Measurements from ENCODE around the gene COX6A2.

Gene COX6A2

GRCh38 chr16:31416371-31416770, 11.8 kb downstream of the COX6A2 start:
- Mint-ChIP-seq H3K4me3 (no peak overlapping the region), H3K4me1 (peaks cover 9 to 15% of the 10 kb centered on the region in 2 donors), H3K27ac (no peak overlapping the region), H3K9me3 (no peaks in the 10 kb centered on the region), H3K36me3 (no peaks in the 10 kb centered on the region), H3K27me3 (peaks cover 35 to 40% of the 10 kb centered on the region in 2 donors)
- no peak for ATAC-seq (replicated peaks)
- DNase-seq, result no peak

- DNase-seq, result no peak
- peaks cover 9 to 11% of the 10 kb centered on the region in 2 donors for H3K4me1 Mint-ChIP-seq
- no peaks in the 10 kb centered on the region for H3K9me3 Mint-ChIP-seq
- H3K36me3 Mint-ChIP-seq, result no peaks in the 10 kb centered on the region
- ATAC-seq (replicated peaks), result no peak
- no peak overlapping the region for H3K4me3 Mint-ChIP-seq
- H3K27me3 Mint-ChIP-seq, result peaks cover 36 to 40% of the 10 kb centered on the region in 2 donors
- H3K27ac Mint-ChIP-seq, result no peak overlapping the region
These were observed 13.5 kb downstream of the COX6A2 start for GRCh38 chr16:31414706-31415105.

GRCh38 chr16:31413943-31414342, 14.2 kb downstream of the COX6A2 start:
- H3K27ac Mint-ChIP-seq, result no peak overlapping the region
- no peaks in the 10 kb centered on the region for H3K36me3 Mint-ChIP-seq
- no peak for DNase-seq
- no peak for ATAC-seq (replicated peaks)
- H3K4me3 Mint-ChIP-seq, result no peak overlapping the region
- H3K27me3 Mint-ChIP-seq, result peaks cover 40 to 41% of the 10 kb centered on the region in 2 donors
- no peaks in the 10 kb centered on the region for H3K9me3 Mint-ChIP-seq
- peaks cover 9 to 11% of the 10 kb centered on the region in 2 donors for H3K4me1 Mint-ChIP-seq

GRCh38 chr16:31413381-31413780, 14.8 kb downstream of the COX6A2 start:
- DNase-seq (no peak), ATAC-seq (replicated peaks) (no peak)
- Mint-ChIP-seq H3K27ac (peak overlapping the region; percentile 4), H3K4me1 (peaks cover 9 to 11% of the 10 kb centered on the region in 2 donors), H3K4me3 (no peak overlapping the region), H3K27me3 (peaks cover 42 to 45% of the 10 kb centered on the region in 2 donors), H3K36me3 (no peaks in the 10 kb centered on the region), H3K9me3 (no peaks in the 10 kb centered on the region)

- no peaks in the 10 kb centered on the region for H3K9me3 Mint-ChIP-seq
- peaks cover 9 to 11% of the 10 kb centered on the region in 2 donors for H3K4me1 Mint-ChIP-seq
- ATAC-seq (replicated peaks) (no peak), DNase-seq (no peak)
- H3K27ac Mint-ChIP-seq, result no peak overlapping the region
- H3K4me3 Mint-ChIP-seq, result no peak overlapping the region
- peaks cover 39 to 43% of the 10 kb centered on the region in 2 donors for H3K27me3 Mint-ChIP-seq
- H3K36me3 Mint-ChIP-seq, result no peaks in the 10 kb centered on the region
These were observed 15.4 kb downstream of the COX6A2 start for GRCh38 chr16:31412750-31413149.

GRCh38 chr16:31411024-31411844, 16.9 kb downstream of the COX6A2 start:
- peaks cover 9 to 11% of the 10 kb centered on the region in 2 donors for H3K4me1 Mint-ChIP-seq
- no peaks in the 10 kb centered on the region for H3K36me3 Mint-ChIP-seq
- H3K4me3 Mint-ChIP-seq, result no peak overlapping the region
- no peaks in the 10 kb centered on the region for H3K9me3 Mint-ChIP-seq
- no peak for DNase-seq
- ATAC-seq (replicated peaks), result no peak
- H3K27ac Mint-ChIP-seq, result no peak overlapping the region
- peaks cover 41 to 44% of the 10 kb centered on the region in 2 donors for H3K27me3 Mint-ChIP-seq

GRCh38 chr16:31410082-31410481, 18.1 kb downstream of the COX6A2 start:
- H3K4me3 Mint-ChIP-seq, result no peak overlapping the region
- ATAC-seq (replicated peaks), result no peak
- no peak overlapping the region for H3K27ac Mint-ChIP-seq
- no peak for DNase-seq
- H3K27me3 Mint-ChIP-seq, result peaks cover 34% of the 10 kb centered on the region in 2 donors
- no peaks in the 10 kb centered on the region for H3K9me3 Mint-ChIP-seq
- H3K4me1 Mint-ChIP-seq, result peaks cover 9% of the 10 kb centered on the region in 2 donors
- H3K36me3 Mint-ChIP-seq, result no peaks in the 10 kb centered on the region

- no peaks in the 10 kb centered on the region for H3K9me3 Mint-ChIP-seq
- peaks cover 9% of the 10 kb centered on the region in 2 donors for H3K4me1 Mint-ChIP-seq
- DNase-seq, result no peak
- H3K27ac Mint-ChIP-seq, result no peak overlapping the region
- no peak for ATAC-seq (replicated peaks)
- H3K4me3 Mint-ChIP-seq, result no peak overlapping the region
- peaks cover 33 to 38% of the 10 kb centered on the region in 2 donors for H3K27me3 Mint-ChIP-seq
- H3K36me3 Mint-ChIP-seq, result no peaks in the 10 kb centered on the region
These were observed 18.7 kb downstream of the COX6A2 start for GRCh38 chr16:31409433-31409832.

- DNase-seq (no peak), ATAC-seq (replicated peaks) (no peak)
- H3K4me1 Mint-ChIP-seq, result peaks cover 0 to 2% of the 10 kb centered on the region in 2 donors
- peaks cover 22 to 28% of the 10 kb centered on the region in 2 donors for H3K27me3 Mint-ChIP-seq
- H3K27ac Mint-ChIP-seq, result no peak overlapping the region
- no peaks in the 10 kb centered on the region for H3K9me3 Mint-ChIP-seq
- no peak overlapping the region for H3K4me3 Mint-ChIP-seq
- no peaks in the 10 kb centered on the region for H3K36me3 Mint-ChIP-seq
These were observed 20.8 kb downstream of the COX6A2 start for GRCh38 chr16:31407406-31407805.

GRCh38 chr16:31404353-31405064, 23.7 kb downstream of the COX6A2 start:
- Mint-ChIP-seq H3K9me3 (peaks cover 4 to 6% of the 10 kb centered on the region in 2 donors), H3K27ac (peak overlapping the region; percentile 2), H3K36me3 (peaks cover 3 to 5% of the 10 kb centered on the region in 2 donors), H3K4me3 (peak overlapping the region in 1 of 2 donors; percentile 50), H3K4me1 (peaks cover 7 to 8% of the 10 kb centered on the region in 2 donors), H3K27me3 (peaks cover 14 to 28% of the 10 kb centered on the region in 2 donors)
- DNase-seq, result no peak
- no peak for ATAC-seq (replicated peaks)

GRCh38 chr16:31403590-31404352, 24.4 kb downstream of the COX6A2 start:
- H3K27ac Mint-ChIP-seq, result no peak overlapping the region
- peak overlapping the region in 1 of 2 donors; percentile 50 for H3K4me3 Mint-ChIP-seq
- peaks cover 9 to 11% of the 10 kb centered on the region in 2 donors for H3K9me3 Mint-ChIP-seq
- H3K27me3 Mint-ChIP-seq, result peaks cover 16 to 32% of the 10 kb centered on the region in 2 donors
- ATAC-seq (replicated peaks), result no peak
- peaks cover 7 to 12% of the 10 kb centered on the region in 2 donors for H3K4me1 Mint-ChIP-seq
- H3K36me3 Mint-ChIP-seq, result peaks cover 3 to 11% of the 10 kb centered on the region in 2 donors
- no peak for DNase-seq

- Mint-ChIP-seq H3K27me3 (peaks cover 10 to 24% of the 10 kb centered on the region in 2 donors), H3K27ac (no peak overlapping the region), H3K4me1 (peaks cover 7 to 12% of the 10 kb centered on the region in 2 donors), H3K4me3 (no peak overlapping the region), H3K36me3 (peaks cover 5 to 11% of the 10 kb centered on the region in 2 donors), H3K9me3 (peaks cover 9 to 11% of the 10 kb centered on the region in 2 donors)
- ATAC-seq (replicated peaks), result no peak
- DNase-seq, result no peak
These were observed 25.5 kb downstream of the COX6A2 start for GRCh38 chr16:31402687-31403086.

- Mint-ChIP-seq H3K4me3 (no peak overlapping the region), H3K4me1 (peaks cover 7 to 12% of the 10 kb centered on the region in 2 donors), H3K27ac (no peak overlapping the region), H3K9me3 (peaks cover 9 to 11% of the 10 kb centered on the region in 2 donors), H3K27me3 (peaks cover 5 to 17% of the 10 kb centered on the region in 2 donors), H3K36me3 (peaks cover 5 to 11% of the 10 kb centered on the region in 2 donors)
- ATAC-seq (replicated peaks), result no peak
- DNase-seq, result no peak
These were observed 26.7 kb downstream of the COX6A2 start for GRCh38 chr16:31401436-31401835.

- Mint-ChIP-seq H3K4me3 (no peak overlapping the region), H3K9me3 (peaks cover 9 to 11% of the 10 kb centered on the region in 2 donors), H3K4me1 (peaks cover 7 to 12% of the 10 kb centered on the region in 2 donors), H3K27me3 (peaks cover 5 to 17% of the 10 kb centered on the region in 2 donors), H3K27ac (peak overlapping the region; percentile 11), H3K36me3 (peaks cover 5 to 11% of the 10 kb centered on the region in 2 donors)
- ATAC-seq (replicated peaks) (peak; percentile 50 to 52), DNase-seq (no peak)
These were observed 28.0 kb downstream of the COX6A2 start for GRCh38 chr16:31400191-31400590.

All from stimulated activated naive B cell treated with anti-CD40 and anti-IgM and Interleukin-4, amounts not matched to agents 10 μg/mL and 1 μg/mL and 100 μg/mL, for 72 hours (primary cell).